ENCODE results near the gene MYLK. TPM values are rescaled to one million over a fixed set of nuclear protein-coding genes. Genes with fewer than 3 reads are reported as not detected.
A peak's percentile ranks its signal among the peaks of the same experiment; 100 is the strongest.

Gene MYLK
- polyA plus RNA-seq, 3 donors: 0.35 to 1.3 (median 0.51) TPM

DNA sequence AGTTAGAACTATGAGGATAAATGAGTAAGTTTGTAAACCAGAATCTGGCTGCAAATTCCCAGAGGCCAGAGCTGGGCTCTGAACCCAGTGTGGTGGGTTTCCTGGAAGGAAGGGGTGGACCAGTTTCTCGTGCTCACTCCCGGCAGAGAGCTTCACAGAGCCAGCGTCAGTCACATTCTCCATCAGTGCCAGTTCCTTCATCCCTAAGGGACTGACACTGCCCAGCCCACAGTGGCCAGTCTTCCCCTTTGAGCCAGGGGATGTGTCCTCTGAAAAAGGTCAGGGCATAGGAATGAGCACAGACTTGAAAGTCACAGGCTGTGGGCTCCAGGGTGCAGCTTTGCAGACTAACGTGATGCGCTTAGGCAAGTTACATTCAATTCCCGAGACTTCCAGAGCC, 163.5 kb downstream of the MYLK start:
- DNase-seq: no peak
- H3K9ac ChIP-seq (ENCODE audit: insufficient read depth, low read length, poor library complexity, severe bottlenecking): no peak overlapping the region
- TF ChIP-seq, protein P1, sequence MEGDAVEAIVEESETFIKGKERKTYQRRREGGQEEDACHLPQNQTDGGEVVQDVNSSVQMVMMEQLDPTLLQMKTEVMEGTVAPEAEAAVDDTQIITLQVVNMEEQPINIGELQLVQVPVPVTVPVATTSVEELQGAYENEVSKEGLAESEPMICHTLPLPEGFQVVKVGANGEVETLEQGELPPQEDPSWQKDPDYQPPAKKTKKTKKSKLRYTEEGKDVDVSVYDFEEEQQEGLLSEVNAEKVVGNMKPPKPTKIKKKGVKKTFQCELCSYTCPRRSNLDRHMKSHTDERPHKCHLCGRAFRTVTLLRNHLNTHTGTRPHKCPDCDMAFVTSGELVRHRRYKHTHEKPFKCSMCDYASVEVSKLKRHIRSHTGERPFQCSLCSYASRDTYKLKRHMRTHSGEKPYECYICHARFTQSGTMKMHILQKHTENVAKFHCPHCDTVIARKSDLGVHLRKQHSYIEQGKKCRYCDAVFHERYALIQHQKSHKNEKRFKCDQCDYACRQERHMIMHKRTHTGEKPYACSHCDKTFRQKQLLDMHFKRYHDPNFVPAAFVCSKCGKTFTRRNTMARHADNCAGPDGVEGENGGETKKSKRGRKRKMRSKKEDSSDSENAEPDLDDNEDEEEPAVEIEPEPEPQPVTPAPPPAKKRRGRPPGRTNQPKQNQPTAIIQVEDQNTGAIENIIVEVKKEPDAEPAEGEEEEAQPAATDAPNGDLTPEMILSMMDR (IDR thresholded peaks at IDR 0.05): no peak
- H4K20me1 ChIP-seq (ENCODE audit: insufficient read depth, low read length): no peaks in the 10 kb centered on the region
- no peaks in the 10 kb centered on the region for H3K9me3 ChIP-seq (replicated peaks in 1 of 2; ENCODE audit: control insufficient read depth in 1 of 2, insufficient read depth in 1 of 2, low read length in 2 of 2)
- no peaks in the 10 kb centered on the region for H3K27me3 ChIP-seq (ENCODE audit: control insufficient read depth in 2 of 2, insufficient read depth in 2 of 2, low read length in 2 of 2)
- intact Hi-C loops (cut with micrococcal nuclease): loop anchor here (5.0 kb wide), 1 partner anchor 68 kb away; no protein-coding TSS in a partner anchor
- H3K4me2 ChIP-seq (replicated peaks; ENCODE audit: extremely low read depth, low read length, poor library complexity, severe bottlenecking): no peak overlapping the region
- H2AFZ ChIP-seq (ENCODE audit: insufficient read depth, low read depth, low read length, poor library complexity, severe bottlenecking): no peak overlapping the region
- H3K36me3 ChIP-seq (replicated peaks in 1 of 2; ENCODE audit: control insufficient read depth in 1 of 2, insufficient read depth in 2 of 2, low read length in 2 of 2): no peaks in the 10 kb centered on the region
- Mint-ChIP-seq H3K4me3 (no peak overlapping the region), H3K4me1 (peaks cover 12% of the 10 kb centered on the region), H3K36me3 (no peaks in the 10 kb centered on the region), H3K9me3 (no peaks in the 10 kb centered on the region), H3K27ac (no peak overlapping the region), H3K27me3 (ENCODE audit: low read depth in 3 of 3) (peaks cover 2 to 8% (median 6%) of the 10 kb centered on the region in 3 donors)
- no peak overlapping the region for H3K4me3 ChIP-seq (replicated peaks in 1 of 3; ENCODE audit: low read depth in 2 of 3, low read length in 3 of 3)
- H3K27ac ChIP-seq (ENCODE audit: low read depth in 1 of 2, low read length in 2 of 2): no peak overlapping the region
- H3K4me1 ChIP-seq (ENCODE audit: control insufficient read depth in 1 of 2, insufficient read depth in 2 of 2, low read length in 2 of 2): no peaks in the 10 kb centered on the region
- WGBS (ENCODE audit: insufficient coverage): 83% methylated on average over 4 of the region's 6 CpGs
- no peaks in the 10 kb centered on the region for H3K79me2 ChIP-seq (ENCODE audit: insufficient read depth, low read length)

DNA sequence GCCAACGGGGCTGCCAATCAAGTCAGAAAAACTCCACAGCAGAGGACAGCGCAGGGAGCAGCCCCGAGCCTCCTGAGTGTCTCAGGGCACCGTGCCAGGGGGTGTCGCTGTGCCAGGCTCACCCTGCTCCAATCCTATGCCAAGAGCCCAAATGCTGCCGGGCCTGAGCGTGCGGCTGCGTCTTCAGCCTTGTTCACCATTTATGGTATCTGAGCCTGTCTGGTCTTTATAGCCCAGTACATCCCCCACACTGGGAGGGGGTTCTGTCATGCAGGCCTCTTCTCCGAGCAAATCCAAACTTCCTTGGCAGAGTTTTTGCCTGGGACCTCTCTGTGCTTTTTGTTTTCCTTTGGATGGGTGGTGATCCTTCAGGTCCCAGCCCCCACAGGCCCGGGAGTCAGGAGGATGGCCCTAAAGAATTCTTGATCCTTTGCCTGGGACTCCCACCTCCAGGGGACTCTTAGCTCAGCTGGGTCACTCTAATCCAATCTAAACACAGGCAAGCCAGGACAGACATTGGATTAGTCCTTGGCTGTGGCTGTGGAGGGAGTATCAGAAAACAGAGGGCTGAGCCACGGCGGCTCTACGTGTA, 164.2 kb downstream of the MYLK start:
- Mint-ChIP-seq H3K27me3 (ENCODE audit: low read depth in 3 of 3) (peaks cover 2 to 8% (median 6%) of the 10 kb centered on the region in 3 donors), H3K27ac (peak overlapping the region in 1 of 7 donors; percentile 57), H3K4me3 (no peak overlapping the region), H3K9me3 (no peaks in the 10 kb centered on the region), H3K4me1 (peaks cover 12% of the 10 kb centered on the region), H3K36me3 (no peaks in the 10 kb centered on the region)
- Histone ChIP-seq H3K36me3 (replicated peaks in 1 of 2; ENCODE audit: control insufficient read depth in 1 of 2, insufficient read depth in 2 of 2, low read length in 2 of 2) (no peaks in the 10 kb centered on the region), H3K4me3 (replicated peaks in 1 of 3; ENCODE audit: low read depth in 2 of 3, low read length in 3 of 3) (no peak overlapping the region), H4K20me1 (ENCODE audit: insufficient read depth, low read length) (no peaks in the 10 kb centered on the region), H3K27me3 (ENCODE audit: control insufficient read depth in 2 of 2, insufficient read depth in 2 of 2, low read length in 2 of 2) (no peaks in the 10 kb centered on the region), H3K79me2 (ENCODE audit: insufficient read depth, low read length) (no peaks in the 10 kb centered on the region), H3K4me2 (replicated peaks; ENCODE audit: extremely low read depth, low read length, poor library complexity, severe bottlenecking) (no peak overlapping the region), H3K4me1 (ENCODE audit: control insufficient read depth in 1 of 2, insufficient read depth in 2 of 2, low read length in 2 of 2) (no peaks in the 10 kb centered on the region), H2AFZ (ENCODE audit: insufficient read depth, low read depth, low read length, poor library complexity, severe bottlenecking) (no peak overlapping the region), H3K9ac (ENCODE audit: insufficient read depth, low read length, poor library complexity, severe bottlenecking) (no peak overlapping the region), H3K27ac (ENCODE audit: low read depth in 1 of 2, low read length in 2 of 2) (no peak overlapping the region), H3K9me3 (replicated peaks in 1 of 2; ENCODE audit: control insufficient read depth in 1 of 2, insufficient read depth in 1 of 2, low read length in 2 of 2) (no peaks in the 10 kb centered on the region)
- no peak for DNase-seq
- WGBS (ENCODE audit: insufficient coverage): 89% methylated on average over 9 of the region's 14 CpGs
- TF ChIP-seq, protein P1 (IDR thresholded peaks at IDR 0.05): no peak
- intact Hi-C loops (cut with micrococcal nuclease): loop anchor here (5.0 kb wide), 1 partner anchor 68 kb away; no protein-coding TSS in a partner anchor

Data from CD14-positive monocyte (primary cell).